Measurements from ENCODE around the gene BST2. TPM values are rescaled to one million over a fixed set of nuclear protein-coding genes. Genes with fewer than 3 reads are reported as not detected.

BST2 gene
- total RNA-seq, 1 donor from 2014 or later: 44.8 TPM

DNA sequence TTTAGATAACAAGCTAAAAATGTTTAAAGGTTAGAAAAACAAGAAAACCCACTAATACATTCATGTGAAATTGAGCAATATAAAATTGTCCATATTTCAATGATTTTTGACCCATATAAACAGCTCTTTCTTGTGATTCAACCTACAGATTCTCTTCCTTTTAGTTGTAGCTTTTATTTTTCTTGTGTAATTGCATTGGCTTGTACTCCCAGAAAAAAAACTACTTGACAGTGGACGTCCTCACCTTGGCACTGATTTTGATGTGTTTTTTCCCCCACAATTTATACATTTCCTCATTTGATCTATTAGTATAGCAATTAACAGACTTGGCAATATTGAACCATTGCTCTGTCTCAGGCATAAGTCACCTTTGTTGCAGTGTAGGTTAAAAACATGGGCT, 16.1 kb downstream of the BST2 start:
- no peak for TF ChIP-seq EZH2phosphoT487 (IDR thresholded peaks at IDR 0.05)
- TF ChIP-seq CTCF (IDR thresholded peaks at IDR 0.05): no peak
- no peak for TF ChIP-seq EZH2 (IDR thresholded peaks at IDR 0.05)
- H4K20me1 ChIP-seq (ENCODE audit: low read depth): no peaks in the 10 kb centered on the region
- H3K27ac ChIP-seq: no peak overlapping the region
- H3K36me3 ChIP-seq: no peaks in the 10 kb centered on the region
- peaks cover 26% of the 10 kb centered on the region for H3F3A ChIP-seq (ENCODE audit: low read depth)
- peaks cover 14% of the 10 kb centered on the region for H3K27me3 ChIP-seq
- H3K4me3 ChIP-seq: no peak overlapping the region
- H3K36me3 Mint-ChIP-seq: no peaks in the 10 kb centered on the region
- H3K9me3 ChIP-seq (ENCODE audit: low read depth): peaks cover 4% of the 10 kb centered on the region
- no peak overlapping the region for H3K27ac Mint-ChIP-seq
- H3K27me3 Mint-ChIP-seq (ENCODE audit: insufficient read depth, low read depth): peaks cover 22% of the 10 kb centered on the region
- H3K4me1 ChIP-seq: no peaks in the 10 kb centered on the region
- H3K4me2 ChIP-seq: no peak overlapping the region
- no peak overlapping the region for H3K9ac ChIP-seq
- H2AFZ ChIP-seq (replicated peaks): no peak overlapping the region
- no peak for DNase-seq (ENCODE audit: low spot score)
- H3K79me2 ChIP-seq (ENCODE audit: low read depth): no peaks in the 10 kb centered on the region
- no peak overlapping the region for H3K4me3 Mint-ChIP-seq
- peaks cover 8% of the 10 kb centered on the region for H3K9me3 Mint-ChIP-seq
- H3K4me1 Mint-ChIP-seq: peaks cover 14% of the 10 kb centered on the region

GRCh38 chr19:17385878-17386611, 19.4 kb downstream of the BST2 start:
- Histone ChIP-seq H3K9me3 (ENCODE audit: low read depth) (peaks cover 4% of the 10 kb centered on the region), H2AFZ (replicated peaks) (peak overlapping the region; percentile 8), H3K27ac (no peak overlapping the region), H4K20me1 (ENCODE audit: low read depth) (no peaks in the 10 kb centered on the region), H3K4me3 (no peak overlapping the region), H3K9ac (no peak overlapping the region), H3K4me1 (no peaks in the 10 kb centered on the region), H3K36me3 (no peaks in the 10 kb centered on the region), H3K79me2 (ENCODE audit: low read depth) (no peaks in the 10 kb centered on the region), H3K4me2 (no peak overlapping the region), H3K27me3 (peaks cover 14% of the 10 kb centered on the region), H3F3A (ENCODE audit: low read depth) (peaks cover 21% of the 10 kb centered on the region)
- Mint-ChIP-seq H3K36me3 (no peaks in the 10 kb centered on the region), H3K4me3 (no peak overlapping the region), H3K9me3 (peaks cover 9% of the 10 kb centered on the region), H3K27me3 (ENCODE audit: insufficient read depth, low read depth) (peaks cover 18% of the 10 kb centered on the region), H3K27ac (peak overlapping the region; percentile 21), H3K4me1 (peaks cover 9% of the 10 kb centered on the region)
- peak; percentile 85 for DNase-seq (ENCODE audit: low spot score)
- TF ChIP-seq EZH2 (IDR thresholded peaks at IDR 0.05) (no peak), EZH2phosphoT487 (IDR thresholded peaks at IDR 0.05) (no peak), CTCF (IDR thresholded peaks at IDR 0.05) (peak; percentile 89)

- H3K9ac ChIP-seq: no peak overlapping the region
- TF ChIP-seq CTCF (IDR thresholded peaks at IDR 0.05): no peak
- TF ChIP-seq EZH2 (IDR thresholded peaks at IDR 0.05): no peak
- no peak for TF ChIP-seq EZH2phosphoT487 (IDR thresholded peaks at IDR 0.05)
- Mint-ChIP-seq H3K4me1 (peaks cover 17% of the 10 kb centered on the region), H3K36me3 (no peaks in the 10 kb centered on the region), H3K27ac (no peak overlapping the region), H3K9me3 (peaks cover 7% of the 10 kb centered on the region), H3K27me3 (ENCODE audit: insufficient read depth, low read depth) (peaks cover 3% of the 10 kb centered on the region), H3K4me3 (no peak overlapping the region)
- H3K27ac ChIP-seq: no peak overlapping the region
- no peaks in the 10 kb centered on the region for H3K27me3 ChIP-seq
- H3K4me3 ChIP-seq: no peak overlapping the region
- no peaks in the 10 kb centered on the region for H3K9me3 ChIP-seq (ENCODE audit: low read depth)
- no peaks in the 10 kb centered on the region for H3K79me2 ChIP-seq (ENCODE audit: low read depth)
- no peak overlapping the region for H3K4me2 ChIP-seq
- H2AFZ ChIP-seq (replicated peaks): no peak overlapping the region
- H4K20me1 ChIP-seq (ENCODE audit: low read depth): no peaks in the 10 kb centered on the region
- H3F3A ChIP-seq (ENCODE audit: low read depth): peaks cover 9% of the 10 kb centered on the region
- peaks cover 3% of the 10 kb centered on the region for H3K4me1 ChIP-seq
- DNase-seq (ENCODE audit: low spot score): no peak
- no peaks in the 10 kb centered on the region for H3K36me3 ChIP-seq
These were observed 24.8 kb downstream of the BST2 start for GRCh38 chr19:17380426-17381138.

Data from neural progenitor cell (in vitro differentiated cells).